ENCODE results near the gene SRD5A2.
"Not testable (repeated sequence)": the region's sequence is repeated elsewhere in the genome, so short reads cannot be mapped to it uniquely, and the experiment has no call there.

The SRD5A2 gene

GRCh38 chr2:31517442-31518203, 63.1 kb downstream of the SRD5A2 start:
- POLR2A ChIA-PET = no interaction called here
- CTCF ChIA-PET = no interaction called here
- DNase-seq (ENCODE audit: extremely low spot score) = no peak
- no peak for TF ChIP-seq CTCF (IDR thresholded peaks at IDR 0.05; ENCODE audit: control extremely low read depth, extremely low read depth, low read depth, missing control alignments)

GRCh38 chr2:31515586-31515985, 65.2 kb downstream of the SRD5A2 start:
- POLR2A ChIA-PET = no interaction called here
- TF ChIP-seq CTCF (IDR thresholded peaks at IDR 0.05; ENCODE audit: control extremely low read depth, extremely low read depth, low read depth, missing control alignments) = no peak
- CTCF ChIA-PET = interaction anchor here (1.0 kb wide), 1 partner anchor 8 kb away, joined by 3 read pairs; no protein-coding TSS in a partner anchor
- DNase-seq (ENCODE audit: extremely low spot score) = no peak

- TF ChIP-seq CTCF (IDR thresholded peaks at IDR 0.05; ENCODE audit: control extremely low read depth, extremely low read depth, low read depth, missing control alignments) = no peak
- ChIA-PET CTCF (interaction anchor here (1.2 kb wide), 1 partner anchor 12 kb away, joined by 3 read pairs; no protein-coding TSS in a partner anchor), POLR2A (no interaction called here)
- no peak for DNase-seq (ENCODE audit: extremely low spot score)
Observed at GRCh38 chr2:31513553-31513952, 67.2 kb downstream of the SRD5A2 start.

GRCh38 chr2:31511376-31511775, 69.4 kb downstream of the SRD5A2 start:
- ChIA-PET CTCF (no interaction called here), POLR2A (no interaction called here)
- DNase-seq (ENCODE audit: extremely low spot score) = no peak
- TF ChIP-seq CTCF (IDR thresholded peaks at IDR 0.05; ENCODE audit: control extremely low read depth, extremely low read depth, low read depth, missing control alignments) = no peak

GRCh38 chr2:31505111-31505510, 75.6 kb downstream of the SRD5A2 start:
- CTCF ChIA-PET = no interaction called here
- POLR2A ChIA-PET = no interaction called here
- no peak for DNase-seq (ENCODE audit: extremely low spot score)
- no peak for TF ChIP-seq CTCF (IDR thresholded peaks at IDR 0.05; ENCODE audit: control extremely low read depth, extremely low read depth, low read depth, missing control alignments)

GRCh38 chr2:31504311-31504710, 76.4 kb downstream of the SRD5A2 start:
- ChIA-PET CTCF (interaction anchor here (2.1 kb wide), 1 partner anchor 19 kb away, joined by 7 read pairs; no protein-coding TSS in a partner anchor), POLR2A (no interaction called here)
- DNase-seq (ENCODE audit: extremely low spot score) = no peak
- no peak for TF ChIP-seq CTCF (IDR thresholded peaks at IDR 0.05; ENCODE audit: control extremely low read depth, extremely low read depth, low read depth, missing control alignments)

GRCh38 chr2:31496451-31496874, 84.3 kb downstream of the SRD5A2 start:
- DNase-seq (ENCODE audit: extremely low spot score); CTCF ChIA-PET; POLR2A ChIA-PET: not testable (repeated sequence)

- DNase-seq (ENCODE audit: extremely low spot score); POLR2A ChIA-PET: not testable (repeated sequence)
- CTCF ChIA-PET = interaction anchor here (1.4 kb wide), 1 partner anchor 34 kb away, joined by 3 read pairs; no protein-coding TSS in a partner anchor
Observed at GRCh38 chr2:31489339-31489738, 91.4 kb downstream of the SRD5A2 start.

All from GM10248 (cell line).